ENCODE measurements around the gene TAF3. TPM values are rescaled to one million over a fixed set of nuclear protein-coding genes. Genes with fewer than 3 reads are reported as not detected.

The TAF3 gene
- total RNA-seq, 2 donors from 2014 or later: 15.6 to 20.0 TPM

DNA sequence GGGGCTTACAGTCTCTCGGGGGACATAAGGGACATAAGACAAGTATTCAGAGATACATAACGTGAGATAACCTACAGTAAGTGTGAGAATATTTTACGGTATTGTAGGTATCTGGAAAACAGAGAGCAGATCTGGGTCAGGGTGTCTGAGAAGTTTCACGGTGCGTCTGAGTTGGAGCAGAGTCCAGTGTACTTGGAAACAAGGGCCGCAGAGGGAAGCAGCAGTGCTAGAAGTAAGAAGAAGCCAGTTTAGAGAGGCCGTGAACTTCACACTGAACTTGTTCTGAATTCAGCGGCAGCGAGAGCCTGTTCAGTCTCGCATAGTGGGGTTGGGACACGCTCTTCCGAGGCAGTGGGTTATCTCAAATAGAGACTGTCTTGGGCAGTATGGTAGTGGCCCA, 85.5 kb downstream of the TAF3 start:
- no peak for DNase-seq (ENCODE audit: low spot score)
- peaks cover 22 to 26% of the 10 kb centered on the region in 2 donors for H3K4me1 Mint-ChIP-seq (ENCODE audit: low read depth in 2 of 2)
- no peak overlapping the region for H3K27ac Mint-ChIP-seq
- peaks cover under 1% of the 10 kb centered on the region for H3K36me3 Mint-ChIP-seq
- H3K9me3 Mint-ChIP-seq: no peaks in the 10 kb centered on the region
- no peak overlapping the region for H3K4me3 Mint-ChIP-seq
- ATAC-seq: no peak
- no peaks in the 10 kb centered on the region for H3K27me3 Mint-ChIP-seq

DNA sequence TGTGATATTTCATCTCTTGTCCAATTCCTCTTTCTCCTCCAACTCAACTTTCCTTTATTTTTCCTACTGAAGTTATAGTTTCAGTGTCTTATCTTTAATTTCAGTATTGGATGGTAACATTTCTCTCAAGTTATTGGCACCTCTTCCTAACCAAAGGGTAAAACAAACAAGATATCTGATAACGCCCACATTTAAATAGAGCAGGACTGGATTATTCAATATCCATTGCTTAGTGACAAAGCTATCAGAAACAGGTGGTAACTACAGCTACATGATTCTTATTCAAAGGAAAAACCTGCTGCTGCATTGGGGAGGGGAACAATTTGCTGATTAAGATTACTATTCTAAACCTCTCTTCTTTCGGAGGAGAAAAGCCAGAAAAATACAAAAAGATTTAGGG, 87.8 kb downstream of the TAF3 start:
- no peak overlapping the region for H3K4me3 Mint-ChIP-seq
- H3K27me3 Mint-ChIP-seq: no peaks in the 10 kb centered on the region
- H3K27ac Mint-ChIP-seq: no peak overlapping the region
- DNase-seq (ENCODE audit: low spot score) (no peak), ATAC-seq (no peak)
- H3K36me3 Mint-ChIP-seq: no peaks in the 10 kb centered on the region
- H3K9me3 Mint-ChIP-seq: no peaks in the 10 kb centered on the region
- H3K4me1 Mint-ChIP-seq (ENCODE audit: low read depth in 2 of 2): peaks cover 14 to 22% of the 10 kb centered on the region in 2 donors

- Mint-ChIP-seq H3K36me3 (no peaks in the 10 kb centered on the region), H3K9me3 (no peaks in the 10 kb centered on the region), H3K4me3 (no peak overlapping the region), H3K27ac (no peak overlapping the region), H3K4me1 (ENCODE audit: low read depth in 2 of 2) (peaks cover 14 to 17% of the 10 kb centered on the region in 2 donors), H3K27me3 (no peaks in the 10 kb centered on the region)
- DNase-seq (ENCODE audit: low spot score) (no peak), ATAC-seq (peak in 1 of 2 donors; percentile 27)
Measured at GRCh38 chr10:7908541-7909210, 90.4 kb downstream of the TAF3 start.

GRCh38 chr10:7913126-7913872, 95.0 kb downstream of the TAF3 start:
- Mint-ChIP-seq H3K9me3 (no peaks in the 10 kb centered on the region), H3K36me3 (no peaks in the 10 kb centered on the region), H3K4me3 (no peak overlapping the region), H3K27me3 (no peaks in the 10 kb centered on the region), H3K27ac (no peak overlapping the region), H3K4me1 (ENCODE audit: low read depth in 2 of 2) (peaks cover 0 to 3% of the 10 kb centered on the region in 2 donors)
- DNase-seq (ENCODE audit: low spot score) (no peak), ATAC-seq (no peak)

DNA sequence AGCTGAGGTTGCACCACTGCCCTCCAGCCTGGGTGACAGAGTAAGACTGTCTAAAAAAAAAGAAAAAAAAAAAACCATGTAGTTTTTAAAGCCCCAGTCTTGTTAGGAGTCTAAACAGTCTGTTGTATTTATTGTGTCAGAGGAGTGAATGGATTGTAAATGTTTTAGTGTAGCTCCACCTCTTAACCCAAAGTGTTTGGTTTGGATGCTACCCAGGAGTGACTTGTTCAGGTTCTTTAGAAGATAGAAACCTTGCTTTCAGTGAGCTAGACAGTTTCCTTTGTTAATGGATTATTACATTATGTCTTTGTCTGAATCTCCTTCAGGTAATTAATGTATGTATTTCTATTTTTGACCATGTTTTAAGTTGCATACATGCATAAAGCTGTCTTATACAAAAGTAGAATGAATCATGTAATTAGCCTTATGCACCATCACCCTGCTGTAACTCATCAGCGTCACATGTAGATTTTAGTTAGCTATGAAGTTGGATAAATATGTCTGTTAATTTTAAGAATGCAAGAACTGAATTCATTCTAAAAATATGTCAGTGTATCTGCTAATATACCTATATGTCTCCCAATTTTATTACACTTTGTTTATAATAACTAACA, 97.7 kb downstream of the TAF3 start:
- peaks cover 0 to 10% of the 10 kb centered on the region in 2 donors for H3K4me1 Mint-ChIP-seq (ENCODE audit: low read depth in 2 of 2)
- no peak overlapping the region for H3K27ac Mint-ChIP-seq
- H3K4me3 Mint-ChIP-seq: no peak overlapping the region
- H3K36me3 Mint-ChIP-seq: no peaks in the 10 kb centered on the region
- DNase-seq (ENCODE audit: low spot score) (no peak), ATAC-seq (no peak)
- H3K27me3 Mint-ChIP-seq: no peaks in the 10 kb centered on the region
- no peaks in the 10 kb centered on the region for H3K9me3 Mint-ChIP-seq

- Mint-ChIP-seq H3K36me3 (no peaks in the 10 kb centered on the region), H3K27me3 (no peaks in the 10 kb centered on the region), H3K27ac (no peak overlapping the region), H3K4me3 (no peak overlapping the region), H3K4me1 (ENCODE audit: low read depth in 2 of 2) (peaks cover 0 to 10% of the 10 kb centered on the region in 2 donors), H3K9me3 (no peaks in the 10 kb centered on the region)
- DNase-seq (ENCODE audit: low spot score) (no peak), ATAC-seq (no peak)
Measured at GRCh38 chr10:7917736-7918135, 99.4 kb downstream of the TAF3 start.

- H3K4me3 Mint-ChIP-seq: no peak overlapping the region
- ATAC-seq: no peak
- H3K9me3 Mint-ChIP-seq: no peaks in the 10 kb centered on the region
- no peak for DNase-seq (ENCODE audit: low spot score)
- H3K27ac Mint-ChIP-seq: no peak overlapping the region
- H3K36me3 Mint-ChIP-seq: no peaks in the 10 kb centered on the region
- H3K4me1 Mint-ChIP-seq (ENCODE audit: low read depth in 2 of 2): peaks cover 6 to 16% of the 10 kb centered on the region in 2 donors
- no peaks in the 10 kb centered on the region for H3K27me3 Mint-ChIP-seq
Measured at GRCh38 chr10:7922707-7923106, 104.4 kb downstream of the TAF3 start.

DNA sequence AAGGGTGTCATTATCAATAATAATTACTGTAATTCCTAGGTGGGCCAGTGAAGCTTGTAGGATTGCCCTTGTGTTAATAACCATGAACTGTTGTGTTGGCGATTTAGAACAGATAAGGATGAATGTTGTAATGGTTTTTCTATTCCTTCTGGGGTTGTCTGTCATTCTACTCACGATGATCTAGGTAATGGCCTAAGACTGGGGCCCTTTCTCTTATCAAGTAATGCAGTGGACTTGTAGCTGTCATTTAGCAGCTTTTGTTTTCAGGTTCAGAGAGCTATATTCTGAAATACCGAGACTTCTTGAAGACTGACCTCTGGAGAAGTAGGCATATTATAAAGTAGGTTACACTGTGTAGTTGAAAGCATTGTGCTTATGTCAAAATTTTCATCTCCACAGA, 110.2 kb downstream of the TAF3 start:
- peaks cover 13 to 17% of the 10 kb centered on the region in 2 donors for H3K4me1 Mint-ChIP-seq (ENCODE audit: low read depth in 2 of 2)
- no peaks in the 10 kb centered on the region for H3K27me3 Mint-ChIP-seq
- no peaks in the 10 kb centered on the region for H3K36me3 Mint-ChIP-seq
- no peak for ATAC-seq
- no peak overlapping the region for H3K27ac Mint-ChIP-seq
- no peak overlapping the region for H3K4me3 Mint-ChIP-seq
- H3K9me3 Mint-ChIP-seq: no peaks in the 10 kb centered on the region
- no peak for DNase-seq (ENCODE audit: low spot score)

- Mint-ChIP-seq H3K4me3 (no peak overlapping the region), H3K36me3 (peaks cover 5% of the 10 kb centered on the region), H3K27me3 (no peaks in the 10 kb centered on the region), H3K4me1 (ENCODE audit: low read depth in 2 of 2) (peaks cover 6 to 11% of the 10 kb centered on the region in 2 donors), H3K9me3 (no peaks in the 10 kb centered on the region), H3K27ac (peak overlapping the region in 1 of 2 donors; percentile 20)
- ATAC-seq: no peak
- no peak for DNase-seq (ENCODE audit: low spot score)
Measured at GRCh38 chr10:7932301-7933036, 114.2 kb downstream of the TAF3 start.

- Mint-ChIP-seq H3K36me3 (peaks cover 6% of the 10 kb centered on the region), H3K4me1 (ENCODE audit: low read depth in 2 of 2) (peaks cover 11 to 12% of the 10 kb centered on the region in 2 donors), H3K4me3 (no peak overlapping the region), H3K9me3 (no peaks in the 10 kb centered on the region), H3K27me3 (no peaks in the 10 kb centered on the region), H3K27ac (no peak overlapping the region)
- ATAC-seq: no peak
- no peak for DNase-seq (ENCODE audit: low spot score)
Measured at GRCh38 chr10:7933262-7933661, 115.0 kb downstream of the TAF3 start.

DNA sequence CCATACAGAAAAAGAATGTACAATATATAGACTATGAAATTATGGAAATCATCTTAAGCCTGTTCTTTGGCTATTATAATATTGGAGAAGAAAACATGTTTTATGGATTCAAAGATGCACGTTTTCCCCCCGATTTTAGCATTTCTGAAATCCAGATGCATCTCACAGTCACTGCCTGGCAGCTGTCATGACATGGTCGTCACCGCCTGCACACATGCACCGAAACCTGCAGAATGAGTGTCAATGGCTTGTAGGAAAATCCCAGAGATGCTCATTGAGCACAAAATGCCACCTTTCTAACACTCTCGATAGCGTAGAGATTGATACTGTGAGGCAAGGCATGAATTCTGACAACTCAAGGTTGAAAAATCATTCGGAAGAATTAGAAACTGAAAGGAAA, 115.5 kb downstream of the TAF3 start:
- Mint-ChIP-seq H3K27ac (no peak overlapping the region), H3K36me3 (peaks cover 11% of the 10 kb centered on the region), H3K27me3 (no peaks in the 10 kb centered on the region), H3K4me1 (ENCODE audit: low read depth in 2 of 2) (peaks cover 13 to 17% of the 10 kb centered on the region in 2 donors), H3K9me3 (no peaks in the 10 kb centered on the region), H3K4me3 (no peak overlapping the region)
- ATAC-seq (no peak), DNase-seq (ENCODE audit: low spot score) (no peak)

GRCh38 chr10:7937315-7937945, 119.1 kb downstream of the TAF3 start:
- Mint-ChIP-seq H3K4me1 (ENCODE audit: low read depth in 2 of 2) (peaks cover 23 to 32% of the 10 kb centered on the region in 2 donors), H3K4me3 (no peak overlapping the region), H3K27ac (no peak overlapping the region), H3K36me3 (peaks cover 13% of the 10 kb centered on the region), H3K9me3 (no peaks in the 10 kb centered on the region), H3K27me3 (no peaks in the 10 kb centered on the region)
- DNase-seq (ENCODE audit: low spot score): no peak
- no peak for ATAC-seq

GRCh38 chr10:7941576-7941975, 123.3 kb downstream of the TAF3 start:
- DNase-seq (ENCODE audit: low spot score) (no peak), ATAC-seq (peak in 1 of 2 donors; percentile 40)
- Mint-ChIP-seq H3K4me1 (ENCODE audit: low read depth in 2 of 2) (peaks cover 37 to 41% of the 10 kb centered on the region in 2 donors), H3K9me3 (no peaks in the 10 kb centered on the region), H3K4me3 (no peak overlapping the region), H3K27ac (no peak overlapping the region), H3K27me3 (no peaks in the 10 kb centered on the region), H3K36me3 (peaks cover 13% of the 10 kb centered on the region)

Measured in natural killer cell treated with Interleukin-12 subunit alpha and Interleukin-12 subunit beta and Interleukin-15 and Interleukin-18, amount 100 ng/mL, for 72 hours (primary cell).